RWPE2 (cell line): ENCODE results near the gene TMPRSS11F.
"Not testable (repeated sequence)": the region's sequence is repeated elsewhere in the genome, so short reads cannot be mapped to it uniquely, and the experiment has no call there.

Experiments used
- ATAC-seq: fragments of 200-7000 bp; cut with Tn5 transposase; 3 replicates; pipeline ENCODE4 v1.9.1; 2021; ENCODE audit warnings: low read depth
- DNase-seq: peaks from one replicate; pipeline ENCODE4 v3.0.0-alpha.2; 2020; ENCODE audit warnings: low spot score
- H3K27ac ChIP-seq: fragments of 450-650 bp; 2 replicates; pipeline ENCODE4 v1.5.1; 2017; ENCODE audit warnings: mild to moderate bottlenecking; ENCODE audit not compliant: poor library complexity, severe bottlenecking
- H3K27me3 ChIP-seq: fragments of 250-450 bp; sonication (Bioruptor Pico); 2 replicates; pipeline ENCODE4 v1.5.1; 2021; ENCODE audit warnings: mild to moderate bottlenecking, moderate library complexity; ENCODE audit not compliant: insufficient read depth, poor library complexity, severe bottlenecking
- H3K36me3 ChIP-seq: fragments of 250-450 bp; sonication (Bioruptor Pico); 2 replicates; pipeline ENCODE4 v1.5.1; 2020; ENCODE audit warnings: low read depth, mild to moderate bottlenecking, moderate library complexity
- H3K4me1 ChIP-seq: fragments of 250-450 bp; sonication (Bioruptor Pico); 2 replicates; pipeline ENCODE4 v1.5.1; 2021; ENCODE audit warnings: mild to moderate bottlenecking, moderate library complexity; ENCODE audit not compliant: insufficient read depth, poor library complexity, severe bottlenecking
- H3K4me3 ChIP-seq: fragments of 250-450 bp; sonication (Bioruptor Pico); 2 replicates; pipeline ENCODE4 v1.5.1; 2021; ENCODE audit warnings: mild to moderate bottlenecking, moderate library complexity; ENCODE audit not compliant: severe bottlenecking
- H3K9me3 ChIP-seq: fragments of 250-450 bp; sonication (Bioruptor Pico); 2 replicates; pipeline ENCODE4 v1.5.1; 2021; ENCODE audit warnings: mild to moderate bottlenecking, moderate library complexity; ENCODE audit not compliant: severe bottlenecking
- CTCF ChIP-seq: fragments of 450-650 bp; IDR thresholded peaks from one replicate; pipeline ENCODE4 v1.5.1; 2017; ENCODE audit warnings: mild to moderate bottlenecking, moderate library complexity; ENCODE audit not compliant: poor library complexity, severe bottlenecking

TMPRSS11F gene

DNA sequence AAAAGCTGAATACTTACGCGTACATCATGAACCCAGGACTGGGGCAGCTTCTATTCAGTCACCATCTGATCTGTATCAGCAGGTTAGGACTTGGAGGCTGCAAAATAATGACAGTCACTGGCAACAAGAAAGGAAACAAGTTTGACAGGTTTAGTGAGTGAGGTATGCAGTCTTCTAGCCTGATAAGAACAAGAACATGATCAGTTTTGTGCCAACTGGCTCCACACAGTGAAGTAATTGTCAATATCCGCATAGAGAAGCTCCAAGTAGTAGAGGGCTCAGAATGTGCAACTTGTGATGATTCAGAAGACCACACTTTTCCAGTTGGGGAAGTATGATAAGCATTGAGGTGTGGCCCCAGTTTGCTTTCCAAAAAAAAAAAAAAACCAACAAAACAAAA lies at the start of gene TMPRSS11F:
TMPRSS11F (minus strand) TSS at position 77 of the 400 bp plus-strand sequence; CDS start at position 28, 49 bp downstream.
- Histone ChIP-seq H3K9me3 (no peaks in the 10 kb centered on the region), H3K27ac (no peak within 1 kb of the TSS), H3K4me3 (no peak within 1 kb of the TSS), H3K4me1 (peaks cover 6% of the 10 kb centered on the region), H3K27me3 (no peaks in the 10 kb centered on the region), H3K36me3 (no peaks in the 10 kb centered on the region)
- ATAC-seq (peak; percentile 78), DNase-seq (no peak)
- no peak for TF ChIP-seq CTCF

DNA sequence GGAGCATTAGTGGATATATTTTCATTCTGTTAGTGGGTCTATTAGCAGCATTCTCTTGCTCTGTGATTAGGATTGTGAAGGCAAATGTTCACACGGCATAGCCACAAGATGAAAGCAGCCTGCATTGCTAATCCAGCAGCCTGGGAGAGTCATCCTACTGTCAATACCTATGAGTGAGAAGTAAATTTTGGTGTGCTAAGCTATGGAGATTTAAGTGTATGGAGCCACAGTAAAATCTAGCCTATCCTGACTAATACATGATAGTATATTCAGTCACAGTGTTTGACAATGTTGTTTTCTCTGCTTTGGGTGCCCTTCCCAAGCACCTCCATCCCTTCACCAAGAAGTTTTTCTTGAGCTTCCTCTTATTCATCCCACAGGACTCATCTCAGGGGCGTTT lies 47.2 kb upstream of the TMPRSS11F start:
- Histone ChIP-seq H3K4me3 (no peak overlapping the region), H3K27me3 (no peaks in the 10 kb centered on the region), H3K27ac (no peak overlapping the region), H3K36me3 (no peaks in the 10 kb centered on the region), H3K4me1 (peaks cover 14% of the 10 kb centered on the region), H3K9me3 (no peaks in the 10 kb centered on the region)
- no peak for DNase-seq
- 0 out of 3 replicates have a peak, but pooled peaks have one; percentile 22 for ATAC-seq
- no peak for TF ChIP-seq CTCF

DNA sequence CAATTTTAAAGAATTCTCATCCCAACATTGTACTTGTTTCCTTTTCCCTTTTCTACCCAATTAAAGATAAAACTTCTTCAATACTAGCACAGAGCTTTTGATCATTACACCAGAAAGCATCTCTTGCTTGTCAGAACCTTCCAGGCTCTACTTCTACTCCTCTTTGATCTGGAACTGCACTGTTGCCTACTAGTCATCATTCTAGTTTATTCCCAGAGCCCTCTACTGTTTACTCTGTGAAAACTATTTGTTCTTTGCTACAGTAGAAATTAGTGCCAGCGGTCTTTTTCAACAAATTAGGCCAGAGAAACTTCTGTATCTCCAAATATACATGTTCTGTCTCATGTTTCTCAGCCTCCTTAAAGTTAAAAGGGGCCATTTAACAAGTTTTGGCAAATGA lies 46.8 kb upstream of the TMPRSS11F start:
- H3K4me3 ChIP-seq: no peak overlapping the region
- ATAC-seq: peak; percentile 56; the same call in 2 of the 3 replicates
- TF ChIP-seq CTCF: no peak
- no peaks in the 10 kb centered on the region for H3K36me3 ChIP-seq
- H3K27ac ChIP-seq: no peak overlapping the region
- DNase-seq: no peak
- H3K9me3 ChIP-seq: no peaks in the 10 kb centered on the region
- peaks cover 11% of the 10 kb centered on the region for H3K4me1 ChIP-seq
- no peaks in the 10 kb centered on the region for H3K27me3 ChIP-seq

DNA sequence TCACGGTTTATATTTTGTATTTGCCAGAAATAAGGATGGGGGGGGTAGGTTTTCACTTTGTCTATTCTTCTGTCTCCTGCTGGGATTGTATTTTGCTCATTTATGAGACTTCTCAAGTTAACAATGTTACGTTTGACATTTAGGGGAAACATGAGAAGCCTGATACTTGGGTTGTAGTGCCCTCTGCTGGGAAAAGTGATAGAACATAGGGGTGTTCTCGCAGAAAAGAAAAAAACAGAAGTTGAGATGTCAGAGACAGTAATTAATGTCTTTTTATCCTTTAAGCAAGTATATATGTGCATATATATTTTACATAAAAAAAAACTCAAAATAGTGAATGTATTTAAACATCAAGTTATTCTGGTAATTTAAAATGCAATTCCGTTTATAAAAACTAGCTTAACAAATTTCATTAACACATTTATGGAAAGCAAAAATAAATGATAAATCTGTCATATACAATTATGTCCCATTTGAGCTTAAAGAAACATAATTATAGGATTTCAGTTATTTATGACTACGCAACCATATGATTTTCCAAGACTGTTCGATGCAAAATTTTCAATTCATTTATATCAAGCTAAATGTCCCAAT lies 46.0 kb upstream of the TMPRSS11F start:
- H3K27ac ChIP-seq: no peak overlapping the region
- no peak overlapping the region for H3K4me3 ChIP-seq
- no peaks in the 10 kb centered on the region for H3K27me3 ChIP-seq
- TF ChIP-seq CTCF: peak; percentile 91
- no peaks in the 10 kb centered on the region for H3K9me3 ChIP-seq
- H3K36me3 ChIP-seq: no peaks in the 10 kb centered on the region
- H3K4me1 ChIP-seq: peaks cover 3% of the 10 kb centered on the region
- ATAC-seq: peak; percentile 59; the same call in 2 of the 3 replicates
- DNase-seq: no peak

GRCh38 chr4:68174389-68174788 lies 44.7 kb upstream of the TMPRSS11F start:
- H3K27ac ChIP-seq, H3K36me3 ChIP-seq, H3K9me3 ChIP-seq, H3K27me3 ChIP-seq, H3K4me1 ChIP-seq, ATAC-seq, DNase-seq, H3K4me3 ChIP-seq: not testable (repeated sequence)

- not testable (repeated sequence) for ATAC-seq, H3K27ac ChIP-seq, H3K4me3 ChIP-seq, DNase-seq, H3K27me3 ChIP-seq, H3K4me1 ChIP-seq, H3K9me3 ChIP-seq, H3K36me3 ChIP-seq
These were observed 42.5 kb upstream of the TMPRSS11F start for GRCh38 chr4:68172147-68172546.
